ENCODE measurements around the gene GPC5.
"Not testable (repeated sequence)": the region's sequence is repeated elsewhere in the genome, so short reads cannot be mapped to it uniquely, and the experiment has no call there.

GPC5 gene

GRCh38 chr13:91785431-91786119 is 387.2 kb downstream of the GPC5 start:
- DNase-seq: peak; percentile 18

GRCh38 chr13:91792054-91792453 is 393.6 kb downstream of the GPC5 start:
- DNase-seq: no peak

- DNase-seq: no peak
These were observed 399.1 kb downstream of the GPC5 start for GRCh38 chr13:91797567-91797966.

GRCh38 chr13:91798338-91798737 is 399.9 kb downstream of the GPC5 start:
- not testable (repeated sequence) for DNase-seq

- peak; percentile 36 for DNase-seq
These were observed 403.4 kb downstream of the GPC5 start for GRCh38 chr13:91801772-91802171.

GRCh38 chr13:91802957-91803356 is 404.5 kb downstream of the GPC5 start:
- DNase-seq: no peak

GRCh38 chr13:91804724-91805123 is 406.3 kb downstream of the GPC5 start:
- no peak for DNase-seq

GRCh38 chr13:91805605-91806004 is 407.2 kb downstream of the GPC5 start:
- no peak for DNase-seq

GRCh38 chr13:91809161-91809560 is 410.7 kb downstream of the GPC5 start:
- no peak for DNase-seq

- DNase-seq: no peak
These were observed 414.8 kb downstream of the GPC5 start for GRCh38 chr13:91813253-91813652.

GRCh38 chr13:91816263-91816807 is 417.9 kb downstream of the GPC5 start:
- DNase-seq: no peak

GRCh38 chr13:91817250-91817649 is 418.8 kb downstream of the GPC5 start:
- DNase-seq: peak; percentile 22

- no peak for DNase-seq
These were observed 426.0 kb downstream of the GPC5 start for GRCh38 chr13:91824416-91824815.

- DNase-seq: no peak
These were observed 427.1 kb downstream of the GPC5 start for GRCh38 chr13:91825516-91825915.

- DNase-seq: no peak
These were observed 438.1 kb downstream of the GPC5 start for GRCh38 chr13:91836553-91836952.

- no peak for DNase-seq
These were observed 447.2 kb downstream of the GPC5 start for GRCh38 chr13:91845612-91846011.

- DNase-seq: no peak
These were observed 465.3 kb downstream of the GPC5 start for GRCh38 chr13:91863699-91864098.

GRCh38 chr13:91868351-91868750 is 469.9 kb downstream of the GPC5 start:
- DNase-seq: no peak

GRCh38 chr13:91878491-91878890 is 480.1 kb downstream of the GPC5 start:
- DNase-seq: no peak

GRCh38 chr13:91879360-91879759 is 480.9 kb downstream of the GPC5 start:
- DNase-seq: no peak

GRCh38 chr13:91882918-91883317 is 484.5 kb downstream of the GPC5 start:
- DNase-seq: no peak

GRCh38 chr13:91889641-91890040 is 491.2 kb downstream of the GPC5 start:
- peak; percentile 6 for DNase-seq

GRCh38 chr13:91891141-91891540 is 492.7 kb downstream of the GPC5 start:
- DNase-seq: no peak

- no peak for DNase-seq
These were observed 494.6 kb downstream of the GPC5 start for GRCh38 chr13:91893040-91893439.

- DNase-seq: peak; percentile 22
These were observed 495.9 kb downstream of the GPC5 start for GRCh38 chr13:91894316-91894715.
